Endothelial cell of umbilical vein (primary cell): ENCODE measurements around the gene MAPKBP1.

ENCODE experiments used
- CTCF ChIP-seq, 2 donors: IDR thresholded peaks; 1 replicate in 1 of 2; 2 replicates in 1 of 2; pipeline ENCODE4 v1.5.1; 2011; ENCODE audit warnings: low read length in 2 of 2, mild to moderate bottlenecking in 2 of 2, moderate library complexity in 2 of 2, control low read depth in 1 of 2, inconsistent platforms in 1 of 2, low read depth in 1 of 2; ENCODE audit not compliant: insufficient read depth in 1 of 2; ENCODE audit errors: extremely low read depth in 1 of 2
- EZH2 ChIP-seq: IDR thresholded peaks from 2 replicates; pipeline ENCODE4 v1.6.1; 2012; ENCODE audit warnings: borderline replicate concordance, low read depth, mild to moderate bottlenecking, moderate library complexity, low read length, inconsistent platforms; ENCODE audit not compliant: severe bottlenecking
- FOS ChIP-seq: IDR thresholded peaks from 2 replicates; pipeline ENCODE4 v1.6.1; 2011; ENCODE audit warnings: mild to moderate bottlenecking, low read length, moderate library complexity, borderline replicate concordance; ENCODE audit not compliant: insufficient read depth
- GATA2 ChIP-seq: IDR thresholded peaks from 2 replicates; pipeline ENCODE4 v1.7.0; 2011; ENCODE audit warnings: low read depth, mild to moderate bottlenecking, moderate library complexity, mixed read lengths, low read length; ENCODE audit not compliant: insufficient read length, insufficient read depth
- JUN ChIP-seq: IDR thresholded peaks from 2 replicates; pipeline ENCODE4 v1.6.1; 2011; ENCODE audit warnings: borderline replicate concordance, low read depth; ENCODE audit not compliant: insufficient read length, insufficient read depth
- MAX ChIP-seq: IDR thresholded peaks from 2 replicates; pipeline ENCODE4 v1.6.1; 2011; ENCODE audit not compliant: insufficient read depth, insufficient read length
- MYC ChIP-seq: IDR thresholded peaks from one replicate; pipeline ENCODE4 v1.6.1; 2011; ENCODE audit warnings: mild to moderate bottlenecking, low read depth, low read length
- POLR2A ChIP-seq: IDR thresholded peaks from 2 replicates; pipeline ENCODE4 v1.6.1; 2012; ENCODE audit warnings: low read depth, mild to moderate bottlenecking, control low read depth, low read length
- POLR2AphosphoS5 ChIP-seq: IDR thresholded peaks from 2 replicates; pipeline ENCODE4 v1.6.1; 2012; ENCODE audit warnings: low read depth, mild to moderate bottlenecking, control low read depth, low read length, moderate library complexity; ENCODE audit not compliant: insufficient read depth

- TF ChIP-seq POLR2AphosphoS5 (no peak), CTCF (IDR thresholded peaks at IDR 0.05; ENCODE audit: extremely low read depth in 1 of 2, insufficient read depth in 1 of 2, low read depth in 1 of 2, low read length in 2 of 2) (no peak), EZH2 (no peak), POLR2A (no peak), MAX (no peak), JUN (no peak), FOS (no peak), MYC (no peak), GATA2 (no peak)
These were observed 74.3 kb downstream of the MAPKBP1 start for GRCh38 chr15:41848631-41849030.
